Stimulated activated naive CD8-positive, alpha-beta T cell treated with anti-CD3 and anti-CD28 coated beads, Interleukin-15, amount 100 ng/mL, for 72 hours (primary cell): ENCODE measurements around the gene ST8SIA3.
"Not testable (repeated sequence)": the region's sequence is repeated elsewhere in the genome, so short reads cannot be mapped to it uniquely, and the experiment has no call there.

Experiments used
- ATAC-seq: fragments of 150-1000 bp; cut with Tn5 transposase; 2 replicates; pipeline ENCODE4 v1.10.0; 2021; ENCODE audit warnings: mild to moderate bottlenecking, moderate library complexity
- DNase-seq, 2 donors: peaks; one replicate each; pipeline ENCODE4 v3.0.0; 2021 to 2022
- H3K27ac Mint-ChIP-seq, 2 donors: one replicate each; pipeline ENCODE4 v1.8.0; 2022; ENCODE audit warnings: mild to moderate bottlenecking in 2 of 2, mixed read lengths in 2 of 2, moderate library complexity in 2 of 2
- H3K27me3 Mint-ChIP-seq: one replicate; pipeline ENCODE4 v1.8.0; 2022; ENCODE audit warnings: mixed read lengths
- H3K4me1 Mint-ChIP-seq: one replicate; pipeline ENCODE4 v1.8.0; 2022; ENCODE audit warnings: mild to moderate bottlenecking, mixed read lengths
- H3K4me3 Mint-ChIP-seq, 2 donors: one replicate each; pipeline ENCODE4 v1.8.0; 2022; ENCODE audit warnings: mild to moderate bottlenecking in 2 of 2, mixed read lengths in 2 of 2, moderate library complexity in 1 of 2
- H3K9me3 Mint-ChIP-seq, 2 donors: one replicate each; pipeline ENCODE4 v1.8.0; 2022; ENCODE audit warnings: mixed read lengths in 2 of 2

Gene ST8SIA3

DNA sequence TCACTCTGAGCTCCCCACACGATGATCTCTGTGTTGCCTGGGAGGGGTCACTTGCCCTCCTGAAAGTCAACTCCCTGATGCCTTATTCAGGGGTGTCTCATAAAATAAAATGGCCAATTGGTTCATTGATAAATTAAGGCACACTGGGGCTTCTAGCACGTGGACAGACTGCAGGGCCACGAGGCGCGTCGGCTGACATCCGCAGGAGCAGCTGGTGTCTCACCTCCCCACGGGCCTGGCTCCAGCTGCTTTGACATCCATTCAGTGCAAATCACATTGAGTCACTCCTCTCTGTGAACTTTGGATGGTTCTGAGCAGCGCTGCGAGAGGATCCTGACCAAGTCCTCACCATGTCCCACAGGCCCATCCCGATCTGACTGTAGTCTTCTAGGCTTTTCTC is 4.6 kb upstream of the ST8SIA3 start:
- ATAC-seq (no peak), DNase-seq (no peak)
- Mint-ChIP-seq H3K4me3 (no peak overlapping the region), H3K27ac (no peak overlapping the region), H3K4me1 (peaks cover 9% of the 10 kb centered on the region), H3K9me3 (no peaks in the 10 kb centered on the region), H3K27me3 (peaks cover 47% of the 10 kb centered on the region)

DNA sequence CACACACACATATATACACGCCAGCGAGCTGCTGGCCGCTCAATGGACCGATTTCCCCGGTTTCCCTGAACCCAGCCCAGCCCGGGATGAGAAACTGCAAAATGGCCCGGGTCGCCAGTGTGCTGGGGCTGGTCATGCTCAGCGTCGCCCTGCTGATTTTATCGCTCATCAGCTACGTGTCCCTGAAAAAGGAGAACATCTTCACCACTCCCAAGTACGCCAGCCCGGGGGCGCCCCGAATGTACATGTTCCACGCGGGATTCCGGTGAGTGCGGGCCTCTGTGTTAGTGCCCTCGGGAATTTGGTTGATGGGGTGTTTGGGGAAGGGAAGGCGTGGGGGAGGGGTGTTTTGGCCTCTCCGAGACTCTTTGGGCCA is 392 bp downstream of the ST8SIA3 start:
- peaks cover 73% of the 10 kb centered on the region for H3K27me3 Mint-ChIP-seq
- H3K4me1 Mint-ChIP-seq: peaks cover 18% of the 10 kb centered on the region
- H3K4me3 Mint-ChIP-seq: no peak overlapping the region
- no peak for DNase-seq
- no peak overlapping the region for H3K27ac Mint-ChIP-seq
- ATAC-seq: no peak
- H3K9me3 Mint-ChIP-seq: peaks cover 0 to 6% of the 10 kb centered on the region in 2 donors

DNA sequence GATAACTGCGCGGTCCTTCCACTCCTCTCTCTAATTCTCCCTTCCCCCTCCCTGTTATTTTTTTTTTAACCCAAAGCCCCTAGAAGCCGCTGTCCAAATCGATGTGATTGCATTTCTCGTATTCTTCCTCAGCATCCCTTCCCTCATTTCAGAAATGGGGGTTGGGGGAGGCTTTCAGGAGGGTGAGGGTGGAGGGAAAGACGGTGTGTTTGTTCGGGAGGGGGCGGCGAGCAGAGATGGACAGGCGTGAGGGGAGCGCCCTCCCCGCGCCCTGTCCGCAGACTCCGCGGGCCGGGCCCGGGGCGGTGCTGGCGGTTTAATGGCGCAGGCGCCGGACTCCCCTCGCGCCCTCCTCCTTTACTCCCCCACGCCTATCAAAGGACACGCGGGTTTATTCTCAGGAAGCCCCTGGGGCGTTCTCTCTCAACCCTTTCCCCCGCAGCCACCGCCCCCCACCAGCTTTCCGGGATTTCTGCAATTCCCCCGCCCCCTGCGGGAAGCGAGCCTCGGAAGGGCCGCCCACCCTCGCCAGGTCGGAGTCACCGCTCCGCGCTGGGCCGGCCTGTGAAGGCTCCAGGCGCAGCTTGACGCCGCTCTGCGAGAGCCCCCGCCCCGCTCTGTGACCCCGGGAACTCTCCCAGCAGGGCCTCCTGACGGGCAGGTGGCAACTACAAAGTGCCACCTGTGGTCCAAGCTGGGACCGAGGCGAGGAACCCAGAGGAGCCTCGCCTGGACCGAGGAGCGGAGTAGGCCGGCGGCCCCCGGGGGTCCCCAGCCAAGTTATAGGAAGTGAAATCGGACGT is 981 bp downstream of the ST8SIA3 start:
- ATAC-seq (no peak), DNase-seq (no peak)
- H3K4me3 Mint-ChIP-seq: no peak overlapping the region
- H3K4me1 Mint-ChIP-seq: peaks cover 18% of the 10 kb centered on the region
- peaks cover 0 to 6% of the 10 kb centered on the region in 2 donors for H3K9me3 Mint-ChIP-seq
- H3K27ac Mint-ChIP-seq: no peak overlapping the region
- peaks cover 68% of the 10 kb centered on the region for H3K27me3 Mint-ChIP-seq

DNA sequence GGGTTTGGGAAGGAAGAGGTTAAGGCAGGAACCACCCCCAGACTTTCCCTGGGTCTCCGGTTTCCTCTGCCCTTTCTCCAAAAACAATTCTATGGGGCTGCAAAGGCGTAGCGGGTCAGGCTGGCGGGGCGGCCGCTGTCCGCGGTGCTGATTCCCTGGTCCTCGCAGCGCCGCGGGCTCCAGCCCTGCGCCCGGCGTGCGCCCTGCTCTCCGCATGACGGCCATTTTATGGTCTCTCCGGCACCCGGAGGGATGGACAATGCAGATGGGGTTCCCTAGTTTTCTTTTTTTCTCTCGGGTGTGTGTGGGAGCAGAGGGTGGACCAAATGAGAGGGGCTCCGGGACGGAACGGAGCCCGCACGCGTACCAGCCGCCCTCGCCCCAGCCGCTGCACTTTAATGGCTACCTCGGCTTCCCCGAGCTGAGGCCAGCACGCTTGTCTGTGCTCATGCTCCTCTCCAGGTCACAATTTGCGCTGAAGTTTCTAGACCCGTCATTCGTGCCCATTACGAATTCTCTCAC is 1.6 kb downstream of the ST8SIA3 start:
- Mint-ChIP-seq H3K9me3 (peaks cover 0 to 6% of the 10 kb centered on the region in 2 donors), H3K4me1 (peaks cover 18% of the 10 kb centered on the region), H3K27me3 (peaks cover 66% of the 10 kb centered on the region), H3K4me3 (peak overlapping the region in 1 of 2 donors; percentile 8), H3K27ac (no peak overlapping the region)
- peak; percentile 13 to 29 for DNase-seq
- ATAC-seq: no peak

DNA sequence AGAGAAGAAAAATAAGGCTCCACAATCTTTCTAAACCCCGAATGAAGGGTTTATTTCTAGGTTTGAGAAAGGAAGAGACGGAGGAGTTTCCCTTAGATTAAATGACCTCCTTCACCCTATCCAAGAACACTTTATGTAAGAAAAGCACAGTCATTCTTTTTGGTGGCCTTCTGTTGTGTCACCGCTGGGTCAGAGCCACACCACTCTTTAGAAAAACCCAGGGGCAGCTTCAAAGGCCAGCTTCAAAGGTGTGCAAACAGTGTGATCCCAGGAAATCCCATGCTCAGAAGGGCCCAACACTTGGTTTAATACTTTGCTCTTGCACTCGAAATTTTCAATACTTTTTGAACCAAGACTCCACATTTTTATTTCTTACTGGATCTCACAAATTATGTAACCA is 7.1 kb downstream of the ST8SIA3 start:
- H3K9me3 Mint-ChIP-seq: peaks cover 0 to under 1% of the 10 kb centered on the region in 2 donors
- H3K4me3 Mint-ChIP-seq: no peak overlapping the region
- DNase-seq (no peak), ATAC-seq (no peak)
- peaks cover 52% of the 10 kb centered on the region for H3K27me3 Mint-ChIP-seq
- no peak overlapping the region for H3K27ac Mint-ChIP-seq
- H3K4me1 Mint-ChIP-seq: no peaks in the 10 kb centered on the region

DNA sequence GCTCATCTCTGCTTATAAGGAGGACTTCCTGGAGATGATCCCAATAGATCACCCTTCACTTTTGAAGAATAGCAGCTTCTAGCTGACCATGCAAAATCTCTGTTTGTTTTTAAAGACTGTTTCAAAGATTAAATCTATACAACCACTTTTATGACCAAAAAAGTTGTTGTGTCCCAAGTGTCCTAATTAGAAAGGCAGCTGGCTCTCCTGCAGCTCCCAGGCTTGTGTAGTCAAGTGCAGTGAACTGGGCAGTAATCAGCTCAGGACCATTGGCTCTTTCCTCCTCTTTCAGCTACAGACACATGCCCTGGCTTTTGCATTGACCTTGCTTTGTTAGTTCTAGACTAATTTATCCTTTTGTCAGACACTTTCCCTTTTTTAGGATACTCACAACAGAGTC is 10.4 kb downstream of the ST8SIA3 start:
- ATAC-seq: no peak
- DNase-seq: no peak
- H3K4me1 Mint-ChIP-seq: no peaks in the 10 kb centered on the region
- no peaks in the 10 kb centered on the region for H3K9me3 Mint-ChIP-seq
- H3K4me3 Mint-ChIP-seq: no peak overlapping the region
- H3K27ac Mint-ChIP-seq: no peak overlapping the region
- peaks cover 34% of the 10 kb centered on the region for H3K27me3 Mint-ChIP-seq

DNA sequence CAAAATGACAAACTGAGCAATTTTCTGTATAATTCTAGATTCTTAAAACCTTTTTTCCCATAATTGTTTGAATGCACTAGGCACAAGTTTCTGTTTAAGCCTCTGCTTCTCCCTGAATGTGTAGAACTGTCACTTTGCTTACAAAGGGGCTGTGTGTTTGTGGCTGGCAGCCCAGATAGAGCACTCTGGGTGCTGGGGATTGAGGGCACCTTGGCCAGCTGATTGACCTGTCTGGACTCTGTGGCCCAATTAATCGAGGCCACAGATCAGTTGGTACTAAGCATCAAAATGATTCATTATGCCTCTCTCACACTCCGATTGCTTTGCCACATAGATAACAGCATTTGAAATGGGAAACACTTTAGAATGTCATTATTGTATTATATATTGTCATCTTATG is 12.1 kb downstream of the ST8SIA3 start:
- DNase-seq: no peak
- H3K27me3 Mint-ChIP-seq: peaks cover 34% of the 10 kb centered on the region
- H3K4me1 Mint-ChIP-seq: no peaks in the 10 kb centered on the region
- ATAC-seq: no peak
- no peak overlapping the region for H3K27ac Mint-ChIP-seq
- no peak overlapping the region for H3K4me3 Mint-ChIP-seq
- H3K9me3 Mint-ChIP-seq: no peaks in the 10 kb centered on the region

DNA sequence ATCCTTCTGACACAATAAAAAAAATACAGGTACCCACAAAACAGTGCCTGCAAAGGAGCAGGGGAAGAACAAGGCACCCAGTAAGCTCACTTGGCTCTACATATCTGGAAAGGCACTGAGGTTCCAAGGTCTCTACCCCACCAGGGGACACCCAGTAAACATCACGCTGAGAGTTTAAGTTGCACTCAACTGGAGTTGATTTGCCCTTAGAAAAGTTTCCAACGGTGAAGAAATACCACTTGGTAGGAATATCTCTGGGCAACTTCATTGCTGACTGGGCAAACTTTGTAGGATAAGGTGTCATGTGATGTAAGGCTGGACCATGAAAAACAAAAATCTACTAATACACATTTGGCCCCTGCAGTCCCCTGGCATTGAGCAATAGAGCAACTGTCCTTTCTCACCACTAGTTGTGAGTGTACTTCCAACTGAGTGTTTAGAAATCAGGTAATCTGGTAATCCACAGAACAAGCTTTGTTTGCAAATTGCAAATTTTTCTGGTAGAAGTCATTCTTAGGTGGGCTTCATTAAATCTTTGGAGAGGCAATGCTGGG is 14.2 kb downstream of the ST8SIA3 start:
- Mint-ChIP-seq H3K4me1 (no peaks in the 10 kb centered on the region), H3K9me3 (no peaks in the 10 kb centered on the region), H3K4me3 (no peak overlapping the region), H3K27ac (no peak overlapping the region), H3K27me3 (peaks cover 14% of the 10 kb centered on the region)
- ATAC-seq (no peak), DNase-seq (no peak)

DNA sequence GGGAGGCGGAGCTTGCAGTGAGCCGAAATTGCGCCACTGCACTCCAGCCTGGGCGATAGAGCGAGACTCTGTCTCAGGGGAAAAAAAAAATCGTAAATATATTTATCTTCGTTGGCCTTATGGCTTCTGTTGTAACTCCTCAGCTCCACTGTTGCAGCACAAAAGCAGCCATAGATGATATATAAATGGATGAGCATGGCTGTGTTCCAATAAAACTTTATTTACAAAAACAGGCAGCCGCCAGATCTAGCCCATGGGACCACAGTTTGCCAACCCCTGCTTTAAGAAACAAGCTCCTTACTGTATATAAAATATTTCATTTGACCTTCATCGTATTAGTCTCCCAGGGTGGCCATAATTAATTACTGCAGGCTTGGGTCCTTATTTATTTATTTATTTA is 20.1 kb downstream of the ST8SIA3 start:
- no peak for DNase-seq
- H3K4me1 Mint-ChIP-seq: no peaks in the 10 kb centered on the region
- H3K27me3 Mint-ChIP-seq: peaks cover 21% of the 10 kb centered on the region
- H3K9me3 Mint-ChIP-seq: no peaks in the 10 kb centered on the region
- no peak overlapping the region for H3K27ac Mint-ChIP-seq
- no peak overlapping the region for H3K4me3 Mint-ChIP-seq
- no peak for ATAC-seq

DNA sequence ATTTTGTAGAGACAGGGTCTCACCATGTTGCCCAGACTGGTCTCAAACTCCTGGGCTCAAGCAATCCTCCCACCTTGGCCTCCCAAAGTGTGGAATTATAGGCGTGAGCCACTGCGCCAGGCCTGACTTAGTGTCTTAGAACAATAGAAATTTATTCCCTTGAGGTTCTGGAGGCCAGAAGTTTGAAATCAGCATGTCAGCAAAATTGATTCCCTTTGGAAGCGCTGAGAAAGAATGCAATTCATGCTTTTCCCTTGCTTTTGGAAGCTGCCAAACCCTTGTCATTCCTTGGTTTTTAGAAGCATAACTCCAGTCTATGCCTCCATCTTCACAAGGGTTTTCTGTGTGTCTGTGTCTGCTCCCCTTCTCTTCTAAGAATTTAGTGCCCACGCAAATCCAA is 20.7 kb downstream of the ST8SIA3 start:
- Mint-ChIP-seq H3K9me3 (no peaks in the 10 kb centered on the region), H3K27ac (no peak overlapping the region), H3K4me1 (no peaks in the 10 kb centered on the region), H3K4me3 (no peak overlapping the region), H3K27me3 (peaks cover 25% of the 10 kb centered on the region)
- ATAC-seq: no peak
- no peak for DNase-seq

DNA sequence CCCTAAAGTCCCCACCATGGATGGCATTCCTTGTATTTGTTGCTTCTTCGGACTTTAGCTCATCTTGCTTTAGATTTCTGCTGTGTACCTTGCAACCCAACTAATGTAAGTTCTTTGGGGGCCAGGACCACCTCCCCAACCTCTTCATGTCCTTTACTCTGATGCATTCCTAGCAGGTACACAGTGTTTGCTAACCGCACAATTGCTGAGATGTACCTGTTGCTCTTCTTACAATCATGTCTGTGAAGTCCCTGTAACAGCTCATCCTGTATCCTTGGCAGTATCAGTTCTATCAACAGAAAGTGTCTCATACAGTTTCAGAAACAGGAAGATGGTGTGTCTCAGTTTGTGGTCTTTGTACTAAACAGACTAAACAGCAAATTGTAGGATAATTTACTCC is 24.1 kb downstream of the ST8SIA3 start:
- DNase-seq (no peak), ATAC-seq (no peak)
- no peaks in the 10 kb centered on the region for H3K4me1 Mint-ChIP-seq
- H3K4me3 Mint-ChIP-seq: no peak overlapping the region
- no peaks in the 10 kb centered on the region for H3K9me3 Mint-ChIP-seq
- H3K27ac Mint-ChIP-seq: no peak overlapping the region
- H3K27me3 Mint-ChIP-seq: peaks cover 31% of the 10 kb centered on the region

DNA sequence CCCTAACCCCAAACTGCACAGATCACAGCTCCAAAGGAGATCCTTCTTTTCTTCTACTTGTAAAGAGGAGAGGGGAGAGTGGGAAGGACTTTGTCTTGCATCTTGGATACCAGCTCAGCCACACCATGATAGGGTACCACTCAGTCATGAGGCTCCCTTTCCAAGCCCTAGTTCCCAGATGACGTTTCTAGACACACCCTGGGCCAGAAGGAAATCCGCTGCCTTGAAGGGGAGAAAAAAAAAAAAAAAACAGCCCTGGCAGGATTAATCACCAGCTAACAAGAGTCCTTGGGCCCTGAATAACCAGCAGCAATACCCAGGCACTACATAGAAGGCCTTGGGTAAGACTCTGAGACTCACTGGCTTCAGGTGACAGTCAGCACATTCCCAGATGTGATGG is 36.9 kb downstream of the ST8SIA3 start:
- no peak for ATAC-seq
- peaks cover 0 to 5% of the 10 kb centered on the region in 2 donors for H3K9me3 Mint-ChIP-seq

DNA sequence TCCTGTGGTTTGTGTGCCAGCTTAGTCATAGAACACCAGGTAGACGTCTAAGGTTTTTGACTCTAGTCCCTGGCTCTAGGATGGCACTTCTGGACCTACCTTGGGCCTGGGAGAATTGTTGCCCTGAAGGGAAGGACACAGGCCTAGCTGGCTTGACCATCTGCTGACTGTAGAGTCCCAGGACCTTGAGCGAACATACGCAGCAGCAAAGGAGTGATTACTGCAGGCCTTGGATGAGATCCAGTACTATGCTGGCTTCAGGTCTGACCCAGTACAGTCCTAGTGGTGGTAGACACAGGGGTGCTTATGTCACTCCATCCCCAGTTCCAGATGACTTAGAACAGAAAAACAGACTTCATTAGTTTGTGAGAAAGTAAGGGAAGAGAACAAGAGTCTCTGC is 37.7 kb downstream of the ST8SIA3 start:
- Mint-ChIP-seq H3K27ac (no peak overlapping the region), H3K27me3 (peaks cover 37% of the 10 kb centered on the region), H3K4me3 (no peak overlapping the region), H3K9me3 (peaks cover under 1 to 5% of the 10 kb centered on the region in 2 donors), H3K4me1 (no peaks in the 10 kb centered on the region)
- no peak for ATAC-seq
- DNase-seq: no peak

More for the DNA sequence above, 36.9 kb downstream of the ST8SIA3 start:
- DNase-seq: no peak
- H3K27ac Mint-ChIP-seq: no peak overlapping the region
- H3K27me3 Mint-ChIP-seq: peaks cover 32% of the 10 kb centered on the region
- no peaks in the 10 kb centered on the region for H3K4me1 Mint-ChIP-seq
- no peak overlapping the region for H3K4me3 Mint-ChIP-seq

DNA sequence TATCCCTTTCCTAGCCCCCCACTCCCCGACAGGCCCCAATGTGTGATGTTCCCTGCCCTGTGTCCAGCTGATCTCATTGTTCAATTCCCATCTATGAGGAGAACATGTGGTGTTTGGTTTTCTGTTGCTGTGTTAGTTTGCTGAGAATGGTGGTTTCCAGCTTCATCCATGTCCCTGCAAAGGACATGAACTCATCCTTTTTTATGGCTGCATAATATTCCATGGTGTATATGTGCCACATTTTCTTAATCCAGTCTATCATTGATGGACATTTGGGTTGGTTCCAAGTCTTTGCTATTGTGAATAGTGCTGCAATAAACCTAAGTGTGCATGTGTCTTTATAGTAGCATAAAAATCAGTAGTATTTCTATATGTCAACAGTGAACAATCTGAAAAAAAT is 42.4 kb downstream of the ST8SIA3 start:
- DNase-seq, H3K4me1 Mint-ChIP-seq, H3K4me3 Mint-ChIP-seq, ATAC-seq, H3K27ac Mint-ChIP-seq: not testable (repeated sequence)
- Mint-ChIP-seq H3K9me3 (peaks cover 10 to 14% of the 10 kb centered on the region in 2 donors), H3K27me3 (peaks cover 34% of the 10 kb centered on the region)

DNA sequence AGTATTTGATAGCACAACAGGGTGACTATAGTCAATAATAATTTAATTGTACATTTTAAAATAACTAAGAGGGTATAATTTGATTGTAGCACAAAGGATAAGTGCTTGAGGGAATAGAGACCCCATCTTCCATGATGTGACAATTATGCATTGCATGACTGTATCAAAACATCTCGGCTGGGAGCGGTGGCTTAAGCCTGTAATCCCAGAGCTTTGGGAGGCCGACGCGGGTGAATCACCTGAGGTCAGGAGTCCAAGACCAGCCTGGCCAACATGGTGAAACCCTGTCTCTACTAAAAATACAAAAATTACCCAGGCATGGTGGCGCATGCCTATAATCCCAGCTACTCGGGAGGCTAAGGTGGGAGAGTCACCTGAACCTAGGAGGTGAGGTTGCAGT is 44.5 kb downstream of the ST8SIA3 start:
- H3K4me3 Mint-ChIP-seq, H3K4me1 Mint-ChIP-seq, DNase-seq, H3K27ac Mint-ChIP-seq, ATAC-seq: not testable (repeated sequence)
- Mint-ChIP-seq H3K9me3 (peaks cover 10 to 14% of the 10 kb centered on the region in 2 donors), H3K27me3 (peaks cover 23% of the 10 kb centered on the region)

DNA sequence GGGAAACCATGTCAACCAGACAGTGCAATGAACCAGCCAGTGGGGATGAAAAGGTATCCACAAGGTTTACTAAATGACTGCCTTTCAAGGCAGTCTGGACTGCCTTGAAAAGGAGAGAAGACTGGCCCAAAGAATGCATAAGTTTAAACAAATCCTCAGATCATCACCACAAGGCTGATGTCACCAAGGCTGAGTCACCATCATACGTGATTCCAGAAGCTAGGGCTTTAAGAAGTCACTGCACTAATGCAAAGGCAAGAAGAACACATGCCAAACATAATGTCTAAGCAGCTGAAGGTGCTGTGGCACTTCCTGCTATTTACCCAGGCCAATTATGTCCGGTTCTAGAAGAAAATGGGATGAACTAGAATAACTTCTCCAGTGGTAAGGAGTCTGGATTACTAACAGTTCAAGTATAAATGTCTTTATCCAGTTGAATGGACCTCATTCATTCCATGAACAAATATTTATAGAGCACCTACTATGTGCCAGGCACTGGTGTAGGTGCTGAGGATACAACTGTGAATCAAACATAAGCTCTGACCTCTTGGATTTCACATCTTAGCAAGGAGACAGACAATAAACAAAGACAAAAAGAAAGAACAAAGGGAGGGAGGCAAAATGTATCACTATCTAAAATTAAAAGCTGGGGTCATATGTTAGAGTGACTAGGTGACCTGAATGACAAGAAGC is 45.2 kb downstream of the ST8SIA3 start:
- Mint-ChIP-seq H3K4me3 (no peak overlapping the region), H3K27me3 (peaks cover 28% of the 10 kb centered on the region), H3K27ac (no peak overlapping the region), H3K9me3 (peaks cover 10 to 14% of the 10 kb centered on the region in 2 donors), H3K4me1 (no peaks in the 10 kb centered on the region)
- no peak for ATAC-seq
- no peak for DNase-seq
